HG02870 (cell line): ENCODE results near the gene PLCZ1.
"Not testable (repeated sequence)": the region's sequence is repeated elsewhere in the genome, so short reads cannot be mapped to it uniquely, and the experiment has no call there.

ENCODE experiments used
- ATAC-seq: cut with Tn5 transposase; IDR thresholded peaks from one replicate; pipeline ENCODE4 v1.9.1; 2021; ENCODE audit warnings: mild to moderate bottlenecking, moderate library complexity; ENCODE audit not compliant: unreplicated experiment

The PLCZ1 gene

GRCh38 chr12:18737819-18738218 is at the start of gene PLCZ1, which contains the start of gene CAPZA3:
TSS of gene PLCZ1 (minus strand) at chr12:18738012. CDS start at chr12:18737371, 641 bp downstream.
TSS of gene CAPZA3 (plus strand) at chr12:18738119. CDS start at chr12:18738269, 150 bp downstream.
- no peak for ATAC-seq

- not testable (repeated sequence) for ATAC-seq
Observed at GRCh38 chr12:18785465-18785864, 47.7 kb upstream of the PLCZ1 start.

- no peak for ATAC-seq
Observed at GRCh38 chr12:18782827-18783226, 45.0 kb upstream of the PLCZ1 start.

- ATAC-seq = not testable (repeated sequence)
Observed at GRCh38 chr12:18766479-18766878, 28.7 kb upstream of the PLCZ1 start.

GRCh38 chr12:18755341-18755740 is 17.5 kb upstream of the PLCZ1 start:
- ATAC-seq = no peak

- ATAC-seq = no peak
Observed at GRCh38 chr12:18754124-18754707, 16.4 kb upstream of the PLCZ1 start.

- no peak for ATAC-seq
Observed at GRCh38 chr12:18753481-18754123, 15.8 kb upstream of the PLCZ1 start.

GRCh38 chr12:18752947-18753346 is 15.1 kb upstream of the PLCZ1 start:
- no peak for ATAC-seq

GRCh38 chr12:18752280-18752920 is 14.6 kb upstream of the PLCZ1 start:
- no peak for ATAC-seq

GRCh38 chr12:18751866-18752265 is 14.1 kb upstream of the PLCZ1 start:
- no peak for ATAC-seq

- no peak for ATAC-seq
Observed at GRCh38 chr12:18750085-18750484, 12.3 kb upstream of the PLCZ1 start.

GRCh38 chr12:18749386-18749957 is 11.7 kb upstream of the PLCZ1 start:
- no peak for ATAC-seq

GRCh38 chr12:18747895-18748294 is 10.1 kb upstream of the PLCZ1 start:
- ATAC-seq = no peak

- ATAC-seq = no peak
Observed at GRCh38 chr12:18731156-18731555, 6.7 kb downstream of the PLCZ1 start.

- no peak for ATAC-seq
Observed at GRCh38 chr12:18723752-18724151, 14.1 kb downstream of the PLCZ1 start.

GRCh38 chr12:18721452-18721851 is 16.4 kb downstream of the PLCZ1 start:
- no peak for ATAC-seq

GRCh38 chr12:18720690-18721089 is 17.1 kb downstream of the PLCZ1 start:
- no peak for ATAC-seq

- ATAC-seq = no peak
Observed at GRCh38 chr12:18719922-18720510, 17.8 kb downstream of the PLCZ1 start.

- no peak for ATAC-seq
Observed at GRCh38 chr12:18718462-18718861, 19.4 kb downstream of the PLCZ1 start.

GRCh38 chr12:18716236-18716635 is 21.6 kb downstream of the PLCZ1 start:
- no peak for ATAC-seq

- no peak for ATAC-seq
Observed at GRCh38 chr12:18706798-18707197, 31.0 kb downstream of the PLCZ1 start.
